GM21576 (cell line): ENCODE measurements around the gene GNRHR.
"Not testable (repeated sequence)": the region's sequence is repeated elsewhere in the genome, so short reads cannot be mapped to it uniquely, and the experiment has no call there.

ENCODE experiments used
- ATAC-seq: cut with Tn5 transposase; IDR thresholded peaks from one replicate; pipeline ENCODE4 v1.9.1; 2021; ENCODE audit warnings: mild to moderate bottlenecking, moderate library complexity; ENCODE audit not compliant: unreplicated experiment

GNRHR gene

DNA sequence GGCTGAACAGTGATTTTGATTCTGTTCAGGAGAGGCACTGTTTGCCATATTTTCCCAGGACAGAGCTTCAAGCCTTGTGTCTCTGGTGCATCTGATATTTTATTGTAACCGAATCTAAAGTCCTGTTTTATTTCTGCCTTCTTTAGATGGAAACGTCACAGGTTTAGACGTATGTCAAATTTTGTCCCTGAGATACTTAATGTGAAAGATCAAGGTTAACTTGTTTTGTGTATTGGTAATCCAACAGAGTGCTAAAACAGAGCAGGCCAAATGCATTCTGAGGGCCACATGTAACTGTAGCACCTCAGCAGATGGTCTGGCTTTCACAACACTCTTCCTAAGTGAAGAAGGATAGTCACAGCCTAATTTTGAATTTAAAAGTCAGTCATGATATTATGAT, at the start of gene GNRHR:
GNRHR (minus strand) TSS at position 101 of the 400 bp plus-strand sequence; CDS start at position 48, 53 bp downstream.
- no peak for ATAC-seq

DNA sequence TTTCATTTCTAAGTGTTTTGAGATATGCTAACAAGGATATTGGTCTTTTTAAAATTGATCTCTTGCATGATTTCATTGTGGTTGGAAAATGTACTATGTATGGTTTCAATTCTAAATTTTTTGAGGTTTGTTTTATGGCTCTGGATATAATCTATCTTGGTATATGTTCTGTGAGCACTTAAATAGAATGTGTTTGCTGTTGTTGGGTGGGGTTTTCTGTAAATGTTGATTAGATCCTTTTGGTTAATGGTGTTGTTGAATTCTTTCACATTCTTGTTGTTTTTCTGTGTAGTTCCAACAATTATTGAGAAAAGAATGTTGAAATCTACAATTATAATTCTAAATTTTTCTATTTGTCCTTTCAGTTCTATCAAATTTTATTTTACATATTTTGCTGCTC, 42.6 kb upstream of the GNRHR start:
- no peak for ATAC-seq

- no peak for ATAC-seq
Observed at GRCh38 chr4:67790721-67791120, 36.5 kb upstream of the GNRHR start.

- ATAC-seq: no peak
Observed at GRCh38 chr4:67787311-67787710, 33.1 kb upstream of the GNRHR start.

GRCh38 chr4:67785528-67785927, 31.3 kb upstream of the GNRHR start:
- no peak for ATAC-seq

GRCh38 chr4:67779631-67780030, 25.4 kb upstream of the GNRHR start:
- no peak for ATAC-seq

GRCh38 chr4:67776746-67777145, 22.6 kb upstream of the GNRHR start:
- ATAC-seq: no peak

DNA sequence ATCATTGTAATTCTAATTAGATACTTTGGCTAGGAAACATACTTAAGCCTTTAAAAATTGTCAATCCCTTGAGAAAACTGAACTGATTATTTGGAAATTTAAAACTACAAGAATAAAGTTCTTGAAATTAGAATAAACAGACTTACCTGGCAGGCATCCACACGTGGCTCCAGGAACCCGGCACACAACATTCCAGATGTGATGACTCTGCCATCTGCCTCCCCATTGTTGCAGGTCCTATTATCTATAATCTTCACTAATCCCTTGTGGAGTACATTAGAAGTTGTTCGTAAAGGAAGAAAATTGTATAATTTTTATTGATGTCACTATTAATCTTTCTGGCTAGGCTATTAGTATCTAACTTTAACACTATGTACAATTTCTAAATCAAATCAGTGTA, 16.2 kb upstream of the GNRHR start:
- ATAC-seq: no peak

DNA sequence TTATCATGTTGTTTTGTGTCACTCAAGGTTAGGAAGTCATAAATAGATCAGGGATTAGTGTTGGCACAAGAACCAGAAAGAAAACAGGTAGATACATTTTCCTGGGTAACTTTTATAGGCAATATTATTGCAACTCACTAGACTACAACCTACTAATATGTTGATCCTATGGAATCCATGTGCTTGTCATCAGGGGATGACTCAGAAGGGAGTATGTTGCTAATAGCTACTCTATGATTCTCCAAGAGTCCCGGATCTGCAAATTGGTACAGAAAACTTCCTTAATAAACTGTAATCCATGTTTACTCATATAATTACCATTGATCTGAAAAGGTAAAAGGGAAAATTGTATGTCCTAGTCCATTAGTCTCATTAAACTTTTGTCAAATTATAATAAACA, 11.7 kb upstream of the GNRHR start:
- no peak for ATAC-seq

DNA sequence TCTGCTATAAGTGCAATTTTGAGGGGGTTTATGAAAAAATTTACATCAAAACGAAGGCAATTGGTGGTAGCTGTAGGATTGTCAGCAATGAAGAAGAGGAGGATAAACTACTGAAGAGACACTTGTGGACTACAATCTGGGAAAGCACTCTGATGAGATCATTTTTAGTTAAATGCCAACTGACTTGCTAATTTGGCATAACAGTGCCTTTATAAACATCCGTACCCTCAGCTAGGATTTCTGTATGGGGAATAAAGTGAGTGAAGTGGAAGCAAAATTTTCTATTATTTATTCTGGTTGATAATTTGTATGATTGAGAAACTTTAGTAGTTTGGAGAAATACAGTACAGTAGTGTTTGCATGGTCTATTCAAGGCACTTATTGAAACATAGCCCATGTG, 11.2 kb upstream of the GNRHR start:
- no peak for ATAC-seq

GRCh38 chr4:67764183-67764582, 10.0 kb upstream of the GNRHR start:
- ATAC-seq: no peak

GRCh38 chr4:67762086-67762485, 7.9 kb upstream of the GNRHR start:
- peak; percentile 100 for ATAC-seq

GRCh38 chr4:67756991-67757390, 2.8 kb upstream of the GNRHR start:
- not testable (repeated sequence) for ATAC-seq

DNA sequence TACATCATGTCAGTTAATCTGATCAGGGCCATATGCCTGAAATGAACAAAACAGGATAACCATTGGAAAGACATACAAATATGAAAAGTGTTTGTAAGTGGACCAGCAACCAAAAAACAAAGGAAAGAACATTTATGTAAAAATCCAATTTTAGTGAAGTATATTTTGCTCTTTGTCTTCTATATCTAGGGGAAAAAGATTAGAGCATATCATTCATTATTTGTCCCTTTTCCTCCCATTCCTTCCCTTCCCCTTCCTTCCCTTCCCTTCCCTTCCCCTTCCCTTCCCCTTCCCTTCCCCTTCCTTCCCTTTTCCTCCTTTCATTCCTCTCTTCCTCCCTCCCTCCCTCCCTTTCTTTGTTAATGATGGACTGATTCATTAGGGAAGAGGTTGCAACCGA, 1.8 kb upstream of the GNRHR start:
- no peak for ATAC-seq

DNA sequence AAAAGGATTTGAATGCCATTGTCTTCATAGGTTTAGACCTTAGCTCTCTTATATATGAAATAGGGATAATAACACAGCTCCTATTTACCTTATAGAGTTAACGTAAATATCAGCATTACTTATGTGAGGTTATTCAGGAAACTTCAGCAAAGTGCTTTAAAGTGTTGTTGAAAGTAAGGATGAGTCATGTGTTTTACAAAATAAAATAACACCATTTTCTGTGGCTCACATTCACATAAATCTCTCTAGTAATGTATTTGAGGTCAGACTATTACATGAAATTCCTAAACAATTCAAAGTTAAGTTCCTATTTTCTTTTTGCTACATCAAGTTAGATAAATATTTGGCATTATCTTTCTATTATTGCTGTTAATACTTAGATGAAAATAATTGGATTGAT, 2.9 kb downstream of the GNRHR start:
- ATAC-seq: no peak

DNA sequence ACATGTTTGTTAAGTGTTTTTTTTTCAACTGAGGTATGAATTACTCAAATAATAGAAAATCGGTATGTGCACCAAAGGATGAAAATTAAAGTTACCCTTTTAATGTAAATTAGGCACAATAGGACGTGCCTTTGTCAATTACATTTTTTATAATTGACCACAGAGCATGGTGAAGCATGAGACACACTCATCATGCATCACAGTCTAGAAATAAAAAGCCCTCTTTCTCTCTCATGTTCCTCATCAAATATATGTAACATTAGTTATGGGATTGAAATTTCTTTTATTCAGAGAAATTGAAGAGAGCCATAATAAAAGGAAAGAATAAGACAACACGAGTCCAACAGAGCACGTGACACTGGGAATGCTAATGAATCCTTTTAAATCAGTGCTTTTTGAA, 3.5 kb downstream of the GNRHR start:
- no peak for ATAC-seq

DNA sequence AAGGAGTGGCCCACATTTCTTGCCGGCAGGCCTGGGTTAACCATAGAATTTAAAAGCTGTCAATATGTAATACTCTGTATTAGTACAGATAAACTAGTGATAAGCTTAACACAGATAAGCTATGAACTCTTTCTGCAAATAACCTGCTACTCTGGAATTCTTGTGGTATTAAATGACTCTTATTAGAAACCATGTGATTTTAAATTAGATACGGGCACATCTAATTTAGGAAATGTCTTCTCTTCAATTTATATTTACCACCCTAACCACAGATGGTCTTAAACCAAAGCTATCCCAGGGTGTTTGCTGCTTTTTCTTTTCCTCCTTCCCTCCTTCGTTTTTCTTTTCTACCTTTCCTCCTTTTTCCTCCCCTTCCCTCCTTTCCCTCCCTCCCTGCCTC, 4.9 kb downstream of the GNRHR start:
- ATAC-seq: no peak

- peak; percentile 57 for ATAC-seq
Observed at GRCh38 chr4:67746797-67747495, 7.2 kb downstream of the GNRHR start.

DNA sequence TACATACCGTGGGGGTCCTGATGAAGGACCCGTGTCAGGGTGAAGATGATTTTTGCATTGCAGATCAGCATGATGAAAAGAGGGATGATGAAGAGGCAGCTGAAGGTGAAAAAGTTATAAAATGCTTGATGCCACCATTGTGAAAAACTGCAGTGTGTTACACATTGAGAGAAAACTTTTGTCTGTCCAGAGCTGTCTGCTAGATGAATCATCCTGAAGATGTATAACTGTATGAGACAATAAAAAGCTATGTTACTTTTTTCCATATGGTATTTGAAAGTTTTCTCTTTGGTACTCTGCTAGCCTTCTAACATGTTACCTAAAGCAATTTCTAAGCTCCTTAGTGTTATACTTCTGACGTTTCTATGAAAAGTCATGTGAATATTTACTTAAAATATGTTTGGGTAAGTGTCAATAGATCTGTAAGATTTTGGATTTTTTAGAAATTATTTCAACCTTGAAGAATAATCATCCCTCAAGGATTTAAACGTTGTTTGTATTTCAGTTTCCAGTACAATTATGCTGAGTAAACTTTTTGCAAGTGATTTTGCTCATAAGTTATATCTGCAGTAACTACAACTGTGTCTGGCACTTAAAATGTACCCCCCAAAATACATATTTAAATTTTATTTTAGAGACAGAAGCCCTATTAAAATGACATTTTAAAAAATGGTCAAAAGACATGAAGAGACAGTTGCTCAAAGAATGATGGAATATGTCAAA, 9.5 kb downstream of the GNRHR start:
- no peak for ATAC-seq

DNA sequence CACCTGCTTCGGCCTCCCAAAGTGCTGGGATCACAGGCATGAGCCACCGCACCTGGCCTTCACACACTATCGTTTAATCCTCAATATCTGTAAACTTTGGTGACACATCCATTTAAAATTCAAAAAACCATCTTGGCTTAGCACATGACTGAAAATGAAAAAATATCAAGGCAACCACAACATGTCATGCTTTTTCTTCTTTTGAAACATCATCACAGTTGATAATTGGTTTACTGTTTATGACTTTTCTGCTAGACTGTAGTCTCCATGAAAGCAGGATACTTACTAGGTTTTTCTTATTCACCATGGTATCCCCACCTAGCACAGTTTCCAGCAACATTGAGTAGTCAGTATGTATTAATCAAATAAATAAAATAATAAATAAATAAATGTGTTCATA, 11.0 kb downstream of the GNRHR start:
- no peak for ATAC-seq

- no peak for ATAC-seq
Observed at GRCh38 chr4:67736262-67736661, 17.9 kb downstream of the GNRHR start.

- no peak for ATAC-seq
Observed at GRCh38 chr4:67735325-67735724, 18.9 kb downstream of the GNRHR start.

- ATAC-seq: not testable (repeated sequence)
Observed at GRCh38 chr4:67730511-67730910, 23.7 kb downstream of the GNRHR start.
